GM03348 (cell line): ENCODE data around the gene SPART.

Source experiments
- DNase-seq: peaks from one replicate; pipeline ENCODE4 v3.0.0; 2012; ENCODE audit warnings: low spot score

Gene SPART

GRCh38 chr13:36346222-36347083 is at the start of gene SPART:
Gene SPART (minus strand): TSS chr13:36346394. CDS start chr13:36335830, 10,564 bp downstream.
- peak; percentile 93 for DNase-seq

DNA sequence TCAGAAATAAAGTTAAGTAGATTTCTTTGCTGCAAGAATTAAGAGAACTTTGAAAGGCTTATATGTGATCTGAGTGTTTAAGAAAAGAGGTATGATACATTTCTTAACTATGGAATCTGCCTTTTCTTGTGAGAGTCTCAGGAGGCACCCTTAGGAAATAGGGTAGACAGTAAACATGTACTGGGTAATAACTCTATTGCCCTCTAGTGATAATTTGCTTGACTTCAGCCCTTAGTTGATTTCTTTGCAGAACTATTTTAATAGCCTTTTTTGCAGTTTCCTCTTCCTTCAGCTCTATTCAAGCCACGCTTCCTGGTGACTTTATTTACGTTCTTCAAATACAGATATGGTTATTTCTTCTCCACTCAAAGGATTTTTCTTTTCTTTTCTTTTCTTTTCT is 49.1 kb upstream of the SPART start:
- peak; percentile 85 for DNase-seq

- no peak for DNase-seq
These were observed 39.3 kb upstream of the SPART start for GRCh38 chr13:36385489-36385888.

DNA sequence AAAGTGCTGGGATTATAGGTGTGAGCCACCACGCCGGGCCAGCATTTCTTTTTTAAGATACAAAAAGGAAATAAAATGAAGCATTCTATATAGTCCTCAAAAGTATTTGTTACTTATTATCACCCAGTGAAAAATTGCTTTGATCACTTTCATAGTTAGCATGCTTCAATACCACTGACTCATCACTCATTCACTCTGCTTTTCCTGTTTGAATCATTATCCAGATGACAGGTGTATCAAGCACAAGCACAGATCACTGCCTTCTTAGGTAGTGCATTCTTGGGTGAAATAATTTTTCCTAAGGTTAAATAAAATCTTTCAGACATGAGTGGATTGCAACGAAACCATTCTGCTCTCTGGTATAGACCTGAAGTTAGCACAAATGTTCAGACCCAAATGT is 35.8 kb upstream of the SPART start:
- DNase-seq, result no peak

DNA sequence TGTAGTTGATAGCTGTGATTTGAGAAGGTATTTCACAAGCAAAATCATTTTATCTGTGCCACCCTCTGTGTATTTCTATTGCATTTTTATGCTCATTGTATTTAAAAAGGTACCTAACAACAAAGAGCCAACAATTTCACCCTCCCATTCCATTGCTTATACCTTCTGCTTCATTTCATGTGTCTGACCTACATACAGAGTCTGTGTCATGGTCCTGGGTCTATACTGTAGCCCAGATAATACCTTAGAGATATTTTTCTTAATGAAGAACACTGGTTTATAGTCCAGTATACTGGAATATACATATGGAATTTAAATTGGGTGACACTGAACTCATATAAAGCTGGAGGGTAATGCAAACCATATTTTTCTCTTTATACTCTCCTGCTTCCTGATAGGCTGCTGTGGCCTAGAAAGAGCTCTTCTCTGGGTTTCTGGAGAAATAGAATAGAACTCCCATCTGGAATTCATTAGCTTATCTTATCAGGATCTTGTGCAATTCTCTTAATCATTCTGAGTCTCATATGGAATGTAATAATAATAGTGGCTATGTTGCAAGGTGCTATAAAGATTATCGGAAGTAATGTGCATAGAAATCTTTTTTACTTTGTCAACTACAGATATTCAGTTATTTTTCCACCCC is 31.8 kb upstream of the SPART start:
- peak; percentile 42 for DNase-seq

DNA sequence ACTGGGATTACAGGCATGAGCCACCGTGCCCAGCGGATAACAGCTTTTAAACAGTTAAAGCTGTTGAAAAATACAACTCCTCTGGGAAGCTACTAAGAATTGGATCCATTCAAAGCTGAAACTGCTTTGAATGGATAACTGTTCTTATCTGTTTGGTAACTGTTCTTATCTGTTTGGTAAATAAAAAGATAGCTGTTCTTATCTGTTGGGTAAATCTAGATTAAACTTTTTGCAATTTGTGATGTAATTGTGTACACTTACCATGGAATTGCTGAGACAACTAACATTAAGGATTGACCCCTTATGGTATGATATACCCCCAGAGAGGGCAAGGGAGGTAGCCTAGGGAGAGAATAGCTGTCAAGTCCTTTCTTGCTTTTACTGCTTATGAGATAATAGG is 27.9 kb upstream of the SPART start:
- no peak for DNase-seq

- no peak for DNase-seq
These were observed 25.0 kb upstream of the SPART start for GRCh38 chr13:36371185-36371584.

- no peak for DNase-seq
These were observed 23.9 kb upstream of the SPART start for GRCh38 chr13:36370108-36370429.

GRCh38 chr13:36369268-36370107 is 23.3 kb upstream of the SPART start:
- peak; percentile 41 for DNase-seq

DNA sequence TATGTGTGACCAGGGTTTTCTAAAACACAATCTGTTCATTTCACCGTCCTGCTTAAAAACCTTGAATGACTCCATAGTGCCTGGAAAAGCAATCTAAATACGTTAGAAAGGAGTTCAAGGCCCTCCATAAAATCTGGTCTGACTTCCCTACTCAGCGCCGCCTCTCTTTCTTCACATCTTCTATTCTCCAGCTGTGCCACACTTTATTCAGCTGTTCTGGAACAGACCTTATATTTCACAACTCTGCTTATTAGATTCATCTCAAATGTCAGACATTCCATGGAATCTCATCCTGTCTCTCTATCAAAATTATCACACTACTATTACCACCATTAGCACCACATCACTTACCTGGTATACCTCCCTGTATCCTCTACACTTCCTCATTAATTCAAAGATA is 19.8 kb upstream of the SPART start:
- DNase-seq, result no peak

DNA sequence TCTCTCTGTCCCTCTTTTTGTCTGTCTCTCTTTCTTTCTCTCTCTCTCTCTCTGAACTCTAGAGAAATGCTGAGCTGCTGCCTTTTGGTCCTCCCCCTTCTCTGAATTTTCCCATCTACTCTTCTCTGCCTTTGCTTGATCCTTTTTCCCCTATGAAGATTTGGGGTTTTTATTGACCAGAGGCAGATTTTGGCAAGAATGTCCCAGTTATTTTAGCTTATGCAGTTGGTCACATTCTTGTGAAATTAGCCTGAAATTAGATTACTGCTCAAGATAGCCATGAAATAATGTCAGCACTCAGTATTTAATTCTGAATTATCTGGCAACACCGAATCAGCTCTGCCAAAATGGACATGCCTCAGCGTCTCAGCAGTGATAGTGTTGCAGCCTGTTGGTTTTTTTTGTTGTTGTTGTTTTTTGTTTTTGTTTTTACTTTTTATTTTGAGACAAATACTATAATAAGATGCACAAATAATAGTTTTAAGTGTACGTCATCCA is 17.2 kb upstream of the SPART start:
- DNase-seq, result no peak

GRCh38 chr13:36362914-36363313 is 16.7 kb upstream of the SPART start:
- no peak for DNase-seq

DNA sequence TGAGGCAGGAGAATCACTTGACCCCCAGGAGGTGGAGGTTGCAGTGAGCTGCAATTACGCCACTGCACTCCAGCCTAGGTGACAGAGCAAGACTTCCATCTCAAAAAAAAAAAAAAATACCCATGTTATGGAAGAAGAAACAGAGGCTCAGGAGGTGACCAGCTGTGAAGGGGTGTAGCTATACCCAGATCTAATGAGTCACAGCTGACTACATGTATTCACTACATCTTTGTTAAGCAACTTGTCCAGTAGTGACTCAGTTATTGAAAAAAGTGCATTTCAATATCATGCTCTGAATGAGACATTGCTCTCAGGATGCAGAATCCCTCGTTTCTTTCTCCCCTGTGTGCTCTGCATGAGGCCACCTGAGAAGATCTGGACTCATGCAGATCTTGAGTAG is 16.1 kb upstream of the SPART start:
- peak; percentile 83 for DNase-seq

DNA sequence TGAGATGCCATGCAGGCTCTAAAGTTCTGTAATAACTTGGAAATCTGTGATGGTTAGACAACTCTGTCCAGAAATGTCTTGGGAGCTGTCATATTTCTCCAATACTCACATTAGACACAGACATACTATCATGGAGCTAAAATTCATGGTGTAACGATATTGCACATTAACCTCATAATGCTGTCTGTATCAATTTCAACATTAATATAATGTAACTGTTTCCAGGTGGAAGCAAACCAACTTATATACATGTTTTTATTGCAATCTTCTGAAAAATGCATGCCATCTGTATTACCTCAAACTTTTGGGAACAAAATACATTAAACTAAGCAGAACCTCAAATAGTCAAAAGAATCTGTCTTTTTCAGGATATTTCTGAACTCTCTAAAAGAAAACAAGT is 14.7 kb upstream of the SPART start:
- DNase-seq, result no peak

DNA sequence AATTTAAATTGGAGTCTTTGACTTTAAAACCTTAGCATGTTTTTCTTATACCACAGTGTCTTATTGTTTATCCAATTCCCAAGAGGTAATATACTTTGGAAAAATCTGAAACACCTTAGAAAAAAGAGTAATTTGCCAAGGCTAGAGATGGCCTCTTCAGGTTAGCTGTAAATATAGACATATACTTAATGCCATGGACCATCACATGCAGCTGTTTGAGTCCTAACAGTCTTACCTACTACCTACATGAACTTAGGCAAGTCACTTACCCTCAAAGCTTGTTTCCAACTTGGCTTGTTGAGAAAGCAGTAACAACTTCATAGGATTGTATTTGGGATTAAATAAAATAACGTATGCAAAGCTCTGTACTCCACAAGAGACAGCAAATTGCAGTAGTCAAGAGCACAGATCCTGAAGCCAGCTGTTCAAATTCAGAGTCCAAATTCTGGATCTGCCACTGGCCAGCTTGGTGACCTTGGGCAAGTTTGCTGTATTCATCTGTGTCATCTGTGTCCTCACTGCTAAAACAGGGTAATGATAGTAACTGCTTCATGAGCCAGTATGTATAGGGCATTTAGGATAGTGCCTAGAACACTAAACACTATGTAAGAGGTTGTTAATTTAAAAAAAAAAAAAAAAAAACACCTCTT is 13.2 kb upstream of the SPART start:
- DNase-seq, result no peak

DNA sequence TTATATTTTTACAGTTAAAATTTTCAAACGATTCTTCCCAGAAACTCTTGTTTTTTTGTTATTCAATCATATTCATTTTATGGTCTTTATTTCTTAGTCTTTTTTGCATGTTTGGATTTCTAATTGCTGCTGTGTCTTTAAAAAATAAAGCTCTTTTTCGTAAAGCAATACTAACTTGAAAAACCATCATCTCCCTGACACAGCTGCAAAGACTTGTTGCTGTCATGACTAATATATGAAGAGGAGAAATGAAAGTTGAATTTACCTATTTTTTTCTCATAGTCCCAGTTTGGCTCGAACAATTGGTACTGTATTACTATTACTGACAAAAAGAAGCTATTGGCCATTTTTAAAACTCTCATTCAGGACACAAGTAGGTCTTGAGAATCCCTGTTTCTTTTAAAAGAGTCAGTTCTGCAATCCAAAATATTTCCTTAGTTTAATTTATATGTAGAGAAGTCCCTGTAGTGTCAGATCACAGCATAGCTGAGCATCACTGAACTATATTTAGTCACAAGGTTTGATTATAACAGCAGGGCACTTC is 12.1 kb upstream of the SPART start:
- no peak for DNase-seq

- DNase-seq, result peak; percentile 51
These were observed 11.5 kb upstream of the SPART start for GRCh38 chr13:36357692-36358091.

GRCh38 chr13:36357231-36357630 is 11.0 kb upstream of the SPART start:
- DNase-seq, result no peak

DNA sequence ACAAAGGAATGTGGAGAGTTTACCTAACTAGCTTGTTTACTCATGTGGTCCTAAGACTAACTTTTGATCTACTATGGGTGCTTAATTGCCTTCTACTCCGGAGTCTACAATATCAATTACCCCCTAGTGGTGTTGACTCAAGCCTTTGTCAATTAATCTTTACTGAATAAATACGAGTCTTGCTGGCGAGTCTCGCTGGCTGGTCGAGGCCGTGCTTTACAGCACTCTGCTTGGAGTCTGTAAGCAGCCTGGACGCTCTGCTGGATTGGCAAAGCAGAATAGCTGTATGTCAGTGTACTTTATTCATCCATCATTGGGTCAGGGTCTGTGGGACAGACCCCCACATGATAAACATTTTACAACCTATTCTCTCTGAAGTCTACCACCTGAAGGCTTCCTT is 9.9 kb upstream of the SPART start:
- no peak for DNase-seq

DNA sequence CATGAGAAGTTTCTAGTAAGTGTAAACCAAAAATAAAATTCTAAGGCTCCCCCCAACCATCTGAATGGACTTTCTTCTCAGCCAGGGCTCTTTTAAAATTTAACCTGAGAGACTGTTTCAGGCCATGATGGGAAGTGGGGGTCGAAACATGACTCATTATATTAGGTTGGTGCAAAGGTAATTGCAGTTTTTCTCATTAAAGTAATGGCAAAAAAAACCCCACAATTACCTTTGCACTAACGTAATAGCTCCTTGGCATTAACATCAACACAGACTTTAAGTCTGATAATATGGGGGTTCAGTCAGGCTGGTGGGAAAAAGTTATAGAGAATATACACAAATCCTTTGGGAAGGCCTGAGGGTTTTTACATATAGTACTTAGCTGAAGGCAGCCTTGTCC is 9.4 kb upstream of the SPART start:
- DNase-seq, result no peak

DNA sequence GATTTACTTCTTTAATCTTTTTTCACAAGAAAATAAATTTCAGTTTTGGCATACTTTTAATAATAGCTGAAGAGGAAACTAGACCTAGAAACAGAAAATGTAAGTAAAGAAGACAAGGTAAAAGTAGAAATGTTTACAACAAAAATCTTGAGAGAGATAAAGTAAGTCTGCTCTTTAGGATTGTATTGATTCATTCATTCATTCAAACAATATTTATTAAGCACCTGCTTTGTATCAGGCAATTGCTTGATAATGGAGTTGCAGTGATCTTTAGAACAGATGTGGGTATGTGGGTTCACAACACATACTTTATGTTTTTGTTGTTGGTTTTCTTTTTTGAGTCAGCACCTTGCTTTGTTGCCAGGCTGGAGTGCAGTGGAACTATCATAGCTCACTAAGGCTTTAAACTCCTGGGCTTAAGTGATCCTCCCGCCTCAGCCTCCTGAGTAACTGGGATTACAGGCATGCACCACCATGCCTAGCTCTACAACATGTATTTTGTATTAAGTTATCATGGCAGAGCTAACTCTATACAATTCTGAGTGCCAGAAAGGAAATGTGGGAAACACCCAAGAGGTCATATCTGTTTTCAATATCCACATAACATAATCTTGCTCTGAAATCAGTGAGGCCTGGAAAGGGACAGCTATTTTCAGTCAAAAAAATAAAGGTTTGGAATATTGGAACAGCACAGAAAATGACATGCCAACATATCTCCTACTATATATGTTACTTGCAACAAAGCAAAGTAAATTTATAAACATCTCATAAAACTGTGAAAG is 8.8 kb upstream of the SPART start:
- no peak for DNase-seq
